ENCODE measurements around the gene FAM170B.

The FAM170B gene

GRCh38 chr10:49174261-49174925 is 40.6 kb upstream of the FAM170B start:
- Histone ChIP-seq H3K9me2 (replicated peaks; ENCODE audit: control insufficient read depth, low read length) (no peaks in the 10 kb centered on the region), H3K36me3 (ENCODE audit: control insufficient read depth, low read length) (no peaks in the 10 kb centered on the region), H3F3A (ENCODE audit: control insufficient read depth, insufficient read depth) (no peaks in the 10 kb centered on the region), H4K20me1 (ENCODE audit: control insufficient read depth, insufficient read depth, low read depth, low read length) (no peaks in the 10 kb centered on the region), H3K27ac (ENCODE audit: low read depth, low read length) (no peak overlapping the region), H3K27me3 (ENCODE audit: control insufficient read depth, low read length) (no peaks in the 10 kb centered on the region), H3K79me2 (ENCODE audit: control insufficient read depth, low read length) (no peaks in the 10 kb centered on the region), H3K4me3 (ENCODE audit: low read length) (no peak overlapping the region), H3K4me2 (ENCODE audit: low read length) (no peak overlapping the region), H3K4me1 (ENCODE audit: control insufficient read depth, low read length) (peaks cover 24% of the 10 kb centered on the region), H3K9me3 (ENCODE audit: control insufficient read depth, insufficient read depth, low read length) (no peaks in the 10 kb centered on the region)
- TF ChIP-seq EZH2phosphoT487 (IDR thresholded peaks at IDR 0.05; ENCODE audit: borderline replicate concordance, low read length), result no peak
- no peak for TF ChIP-seq CTCF (IDR thresholded peaks at IDR 0.05; ENCODE audit: low read depth, low read length, poor library complexity, severe bottlenecking)

- Histone ChIP-seq H4K20me1 (ENCODE audit: control insufficient read depth, insufficient read depth, low read depth, low read length) (no peaks in the 10 kb centered on the region), H3K36me3 (ENCODE audit: control insufficient read depth, low read length) (no peaks in the 10 kb centered on the region), H3K9me3 (ENCODE audit: control insufficient read depth, insufficient read depth, low read length) (no peaks in the 10 kb centered on the region), H3K27me3 (ENCODE audit: control insufficient read depth, low read length) (no peaks in the 10 kb centered on the region), H3K4me2 (ENCODE audit: low read length) (no peak overlapping the region), H3F3A (ENCODE audit: control insufficient read depth, insufficient read depth) (no peaks in the 10 kb centered on the region), H3K4me3 (ENCODE audit: low read length) (no peak overlapping the region), H3K79me2 (ENCODE audit: control insufficient read depth, low read length) (no peaks in the 10 kb centered on the region), H3K9me2 (replicated peaks; ENCODE audit: control insufficient read depth, low read length) (no peaks in the 10 kb centered on the region), H3K27ac (ENCODE audit: low read depth, low read length) (no peak overlapping the region), H3K4me1 (ENCODE audit: control insufficient read depth, low read length) (peaks cover 19% of the 10 kb centered on the region)
- no peak for TF ChIP-seq CTCF (IDR thresholded peaks at IDR 0.05; ENCODE audit: low read depth, low read length, poor library complexity, severe bottlenecking)
- TF ChIP-seq EZH2phosphoT487 (IDR thresholded peaks at IDR 0.05; ENCODE audit: borderline replicate concordance, low read length), result no peak
Observed at GRCh38 chr10:49173853-49174252, 40.0 kb upstream of the FAM170B start.

GRCh38 chr10:49173201-49173772 is 39.5 kb upstream of the FAM170B start:
- Histone ChIP-seq H3K9me2 (replicated peaks; ENCODE audit: control insufficient read depth, low read length) (no peaks in the 10 kb centered on the region), H3F3A (ENCODE audit: control insufficient read depth, insufficient read depth) (no peaks in the 10 kb centered on the region), H3K27me3 (ENCODE audit: control insufficient read depth, low read length) (no peaks in the 10 kb centered on the region), H3K79me2 (ENCODE audit: control insufficient read depth, low read length) (no peaks in the 10 kb centered on the region), H3K4me1 (ENCODE audit: control insufficient read depth, low read length) (peaks cover 15% of the 10 kb centered on the region), H3K4me3 (ENCODE audit: low read length) (no peak overlapping the region), H4K20me1 (ENCODE audit: control insufficient read depth, insufficient read depth, low read depth, low read length) (no peaks in the 10 kb centered on the region), H3K27ac (ENCODE audit: low read depth, low read length) (no peak overlapping the region), H3K9me3 (ENCODE audit: control insufficient read depth, insufficient read depth, low read length) (no peaks in the 10 kb centered on the region), H3K36me3 (ENCODE audit: control insufficient read depth, low read length) (no peaks in the 10 kb centered on the region), H3K4me2 (ENCODE audit: low read length) (no peak overlapping the region)
- no peak for TF ChIP-seq EZH2phosphoT487 (IDR thresholded peaks at IDR 0.05; ENCODE audit: borderline replicate concordance, low read length)
- no peak for TF ChIP-seq CTCF (IDR thresholded peaks at IDR 0.05; ENCODE audit: low read depth, low read length, poor library complexity, severe bottlenecking)
